B cell (primary cell): ENCODE data around the gene AP3D1. TPM values are rescaled to one million over a fixed set of nuclear protein-coding genes. Genes with fewer than 3 reads are reported as not detected.

Source experiments
- ATAC-seq: fragments of 200-7000 bp; cut with Tn5 transposase; one replicate; pipeline ENCODE4 v1.10.0; 2021; ENCODE audit warnings: low read depth, mild to moderate bottlenecking, moderate number of reproducible peaks, moderate library complexity
- CTCF ChIA-PET: fragments of 350-600 bp; sonication (Branson Sonifier 250); formaldehyde crosslinking; loops from one replicate; lab custom pipeline; 2021; ENCODE audit warnings: antibody characterized with exemption, inconsistent platforms; lab: Charles Lee
- POLR2A ChIA-PET: fragments of 350-600 bp; sonication (Branson Sonifier 250); formaldehyde crosslinking; loops from one replicate; lab custom pipeline; 2021; ENCODE audit warnings: antibody characterized with exemption; lab: Charles Lee
- DNase-seq: peaks from one replicate; pipeline ENCODE4 v3.0.0; 2013
- H2AFZ ChIP-seq: 2 replicates; pipeline ENCODE4 v1.6.1; 2012; ENCODE audit warnings: mild to moderate bottlenecking, low read depth, low read length; ENCODE audit not compliant: insufficient read depth, poor library complexity, severe bottlenecking
- H3K27ac ChIP-seq, 2 donors: 1 replicate in 1 of 2; 2 replicates in 1 of 2; pipeline ENCODE4 v1.5.1; 2012 to 2013; ENCODE audit warnings: low read length in 2 of 2, mild to moderate bottlenecking in 2 of 2, moderate library complexity in 1 of 2
- H3K27me3 ChIP-seq, 4 experiments: fragments of 200-600 bp in 1 of 4; sonication (generic) in 1 of 4; replicated peaks in 1 of 4; 1 replicate in 2 of 4; 2 replicates in 2 of 4; pipeline versions ENCODE4 v1.6.1 to v1.7.0; 2013 to 2016; ENCODE audit warnings: low read length in 3 of 4, mild to moderate bottlenecking in 2 of 4, mixed read lengths in 1 of 4, moderate library complexity in 1 of 4; ENCODE audit not compliant: insufficient read depth in 4 of 4, control insufficient read depth in 3 of 4; ENCODE audit errors: control extremely low read depth in 1 of 4
- H3K36me3 ChIP-seq, 2 experiments: replicated peaks in 1 of 2; 1 replicate in 1 of 2; 2 replicates in 1 of 2; pipeline versions ENCODE4 v1.6.1 to v1.7.1; 2013; ENCODE audit warnings: low read length in 1 of 2; ENCODE audit not compliant: insufficient read depth in 2 of 2, control insufficient read depth in 1 of 2; ENCODE audit errors: control extremely low read depth in 1 of 2, extremely low read depth in 1 of 2
- H3K4me1 ChIP-seq, 2 donors: fragments of 200-600 bp in 1 of 2; sonication (generic) in 1 of 2; 1 replicate in 1 of 2; 2 replicates in 1 of 2; pipeline versions ENCODE4 v1.5.1 to v1.6.1; 2013 to 2017; ENCODE audit warnings: low read length in 2 of 2; ENCODE audit not compliant: control insufficient read depth in 2 of 2, insufficient read depth in 2 of 2
- H3K4me2 ChIP-seq: replicated peaks from 2 replicates; pipeline ENCODE3; 2012; ENCODE audit warnings: mild to moderate bottlenecking, low read depth, low read length; ENCODE audit not compliant: poor library complexity, severe bottlenecking
- H3K4me3 ChIP-seq, 5 experiments: fragments of 200-600 bp in 1 of 5; sonication (generic) in 1 of 5; 1 replicate in 3 of 5; 2 replicates in 2 of 5; pipeline versions ENCODE4 v1.5.1 to v1.7.0; 2011 to 2016; ENCODE audit warnings: low read length in 4 of 5, mild to moderate bottlenecking in 4 of 5, low read depth in 2 of 5, control low read depth in 1 of 5, moderate library complexity in 1 of 5; ENCODE audit not compliant: insufficient read depth in 1 of 5; ENCODE audit errors: control extremely low read depth in 1 of 5, extremely low read depth in 1 of 5
- H3K79me2 ChIP-seq: fragments of 200-600 bp; sonication (generic); one replicate; pipeline ENCODE4 v1.6.0; 2016; ENCODE audit warnings: low read length; ENCODE audit not compliant: control insufficient read depth, insufficient read depth
- H3K9ac ChIP-seq: fragments of 200-600 bp; sonication (generic); 2 replicates; pipeline ENCODE4 v1.6.1; 2017; ENCODE audit warnings: mild to moderate bottlenecking, low read length, moderate library complexity
- H3K9me3 ChIP-seq, 3 donors: one replicate each; pipeline versions ENCODE4 v1.6.1 to v1.7.1; 2013; ENCODE audit warnings: low read length in 2 of 3; ENCODE audit not compliant: control insufficient read depth in 2 of 3, insufficient read depth in 1 of 3; ENCODE audit errors: control extremely low read depth in 1 of 3
- H4K20me1 ChIP-seq: 2 replicates; pipeline ENCODE4 v1.6.0; 2012; ENCODE audit warnings: mild to moderate bottlenecking, low read length; ENCODE audit not compliant: insufficient read depth, control insufficient read depth, poor library complexity, severe bottlenecking
- H3K27ac Mint-ChIP-seq: one replicate; pipeline ENCODE4 v1.8.0; 2021; ENCODE audit warnings: mixed read lengths
- H3K27me3 Mint-ChIP-seq: one replicate; pipeline ENCODE4 v1.8.0; 2021; ENCODE audit warnings: mixed read lengths
- H3K4me1 Mint-ChIP-seq: one replicate; pipeline ENCODE4 v1.8.0; 2021; ENCODE audit warnings: mixed read lengths
- H3K4me3 Mint-ChIP-seq: one replicate; pipeline ENCODE4 v1.8.0; 2021; ENCODE audit warnings: mixed read lengths
- H3K9me3 Mint-ChIP-seq: one replicate; pipeline ENCODE4 v1.8.0; 2022; ENCODE audit warnings: mixed read lengths; ENCODE audit not compliant: insufficient read depth
- EZH2 ChIP-seq: IDR thresholded peaks from 2 replicates; pipeline ENCODE4 v1.6.1; 2012; ENCODE audit warnings: borderline replicate concordance, low read depth, mild to moderate bottlenecking, moderate library complexity, low read length; ENCODE audit not compliant: insufficient read depth, poor library complexity, severe bottlenecking
- WGBS: methylation state at CpG from one replicate; pipeline ENCODE4 v1.1.5; 2013; ENCODE audit warnings: missing lambda C conversion rate; ENCODE audit not compliant: insufficient coverage; 5-methylcytosine and 5-hydroxymethylcytosine counted together
- intact Hi-C: fragments of 100-400 bp; cut with micrococcal nuclease; formaldehyde crosslinking; loops from one replicate; pipeline ENCODE4 v1.10.0; 2022
- polyA plus RNA-seq: library from polyadenylated mRNA; depleted of rRNA; stranded (reverse); fragments of >200 nt; gene quantifications from 2 replicates; pipeline ENCODE4 v1.2.3, GENCODE V29; 2012
- total RNA-seq, 2 donors: library from RNA; stranded (reverse); fragments of 120-200 nt in 1 of 2; gene quantifications; 1 replicate in 1 of 2; 2 replicates in 1 of 2; pipeline versions ENCODE4 v1.2.3 to v1.2.4, GENCODE V29; 2013 to 2022
- TF ChIP-seq, protein P1 (sequence below): fragments of 200-600 bp; IDR thresholded peaks from one replicate; pipeline ENCODE4 v1.8.0; 2022; ENCODE audit warnings: antibody characterized with exemption, mild to moderate bottlenecking

Gene AP3D1
- total and polyA plus RNA-seq, 2 donors (not counting 1 experiment from before 2014, with no cell fraction given), result 96.4 to 114 TPM

DNA sequence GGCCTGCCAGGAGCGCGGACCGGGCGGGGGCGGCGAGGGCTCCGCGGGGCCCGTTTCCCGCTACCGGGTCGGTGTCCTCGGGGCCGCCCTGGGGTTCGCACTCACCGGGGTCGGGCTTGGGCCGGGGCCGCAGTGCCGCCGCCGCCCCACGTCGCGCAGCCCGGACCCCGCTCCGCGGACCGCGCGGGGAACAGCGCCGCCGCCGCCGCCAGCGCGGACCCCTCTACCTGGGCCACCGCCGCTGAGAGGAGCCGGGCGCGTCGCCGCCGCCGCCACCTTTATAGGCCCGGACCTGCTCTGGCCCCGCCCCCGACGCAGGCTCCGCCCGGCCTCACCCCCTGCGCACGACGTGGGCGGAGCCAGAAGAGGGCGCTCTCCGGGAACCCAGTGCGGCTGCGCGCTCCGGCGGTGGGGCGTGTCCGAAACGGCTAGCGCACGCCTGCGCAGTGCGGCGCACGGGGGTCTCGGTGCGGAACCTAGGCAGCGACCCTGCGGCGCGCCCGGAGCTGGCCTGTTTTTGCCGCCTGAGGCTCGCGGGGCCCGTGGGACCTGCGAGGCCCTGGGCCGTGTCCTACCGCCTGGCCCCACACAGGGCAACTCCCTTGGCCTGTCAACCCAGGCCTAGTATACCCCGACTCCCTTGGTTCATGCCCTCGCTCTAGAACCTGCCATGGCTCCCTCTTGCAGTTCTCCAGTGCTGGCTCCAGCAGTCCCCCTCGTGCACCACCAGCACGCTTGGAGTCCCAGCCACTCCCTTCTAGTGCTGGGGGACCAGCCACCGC, 100.2 kb downstream of the AP3D1 start, which contains the start of gene MKNK2:
TSS of gene MKNK2 (minus strand) at position 254 of the 782 bp plus-strand sequence. CDS start 393 bp downstream, outside the sequence.
- H3K4me1 Mint-ChIP-seq, result peaks cover 67% of the 10 kb centered on the region
- no peaks in the 10 kb centered on the region for H3K27me3 Mint-ChIP-seq
- Histone ChIP-seq H3K27ac (peak within 1 kb of the TSS; percentile 99), H3K9ac (peak within 1 kb of the TSS; percentile 78), H3K9me3 (peaks cover 0 to 3% (median 0%) of the 10 kb centered on the region in 3 donors), H3K79me2 (peaks cover 50% of the 10 kb centered on the region), H3K4me3 (peak within 1 kb of the TSS; percentile 62 to 98 (median 94)), H3K4me1 (peaks cover 79 to 85% of the 10 kb centered on the region in 2 donors), H3K4me2 (peak within 1 kb of the TSS; percentile 92), H2AFZ (peak within 1 kb of the TSS; percentile 29), H3K36me3 (peaks cover 0 to 34% of the 10 kb centered on the region in 2 experiments), H4K20me1 (peaks cover 46% of the 10 kb centered on the region), H3K27me3 (no peaks in the 10 kb centered on the region)
- TF ChIP-seq, protein P1, sequence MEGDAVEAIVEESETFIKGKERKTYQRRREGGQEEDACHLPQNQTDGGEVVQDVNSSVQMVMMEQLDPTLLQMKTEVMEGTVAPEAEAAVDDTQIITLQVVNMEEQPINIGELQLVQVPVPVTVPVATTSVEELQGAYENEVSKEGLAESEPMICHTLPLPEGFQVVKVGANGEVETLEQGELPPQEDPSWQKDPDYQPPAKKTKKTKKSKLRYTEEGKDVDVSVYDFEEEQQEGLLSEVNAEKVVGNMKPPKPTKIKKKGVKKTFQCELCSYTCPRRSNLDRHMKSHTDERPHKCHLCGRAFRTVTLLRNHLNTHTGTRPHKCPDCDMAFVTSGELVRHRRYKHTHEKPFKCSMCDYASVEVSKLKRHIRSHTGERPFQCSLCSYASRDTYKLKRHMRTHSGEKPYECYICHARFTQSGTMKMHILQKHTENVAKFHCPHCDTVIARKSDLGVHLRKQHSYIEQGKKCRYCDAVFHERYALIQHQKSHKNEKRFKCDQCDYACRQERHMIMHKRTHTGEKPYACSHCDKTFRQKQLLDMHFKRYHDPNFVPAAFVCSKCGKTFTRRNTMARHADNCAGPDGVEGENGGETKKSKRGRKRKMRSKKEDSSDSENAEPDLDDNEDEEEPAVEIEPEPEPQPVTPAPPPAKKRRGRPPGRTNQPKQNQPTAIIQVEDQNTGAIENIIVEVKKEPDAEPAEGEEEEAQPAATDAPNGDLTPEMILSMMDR, result peak; percentile 45
- no peak for TF ChIP-seq EZH2
- ChIA-PET CTCF (interaction anchor here (0.8 to 2.9 kb wide), 14 partner anchors 9 to 207 kb away, joined by 3 to 51 read pairs (median 4); partner anchors contain the start of gene MOB3A), POLR2A (interaction anchor here (0.5 to 8.2 kb wide), 17 partner anchors 10 to 784 kb away, joined by 3 to 123 read pairs (median 5); partner anchors contain the start of genes IZUMO4 and MOB3A)
- H3K9me3 Mint-ChIP-seq, result no peaks in the 10 kb centered on the region
- DNase-seq (peak; percentile 97), ATAC-seq (peak; percentile 65)
- peak within 1 kb of the TSS; percentile 99 for H3K4me3 Mint-ChIP-seq
- intact Hi-C loops, result loop anchor here (1.0 to 2.0 kb wide), 7 partner anchors 9 to 100 kb away; partner anchors contain the start of genes AP3D1, IZUMO4 and MOB3A
- 2% methylated on average over 93 of the region's 93 CpGs for WGBS
- H3K27ac Mint-ChIP-seq, result peak within 1 kb of the TSS; percentile 98

Other genes starting within 250 kb of the AP3D1 start
- gene ADAT3, start 246.2 kb downstream of the AP3D1 start, total RNA-seq, result 13.4 and 13.9 TPM in 2 replicates
- gene ADAT3, start 246.2 kb downstream of the AP3D1 start, polyA plus RNA-seq, result 5.3 and 6.1 TPM in 2 replicates
- 60.0 and 62.9 TPM in 2 replicates for gene SCAMP4, start 246.2 kb downstream of the AP3D1 start, total RNA-seq
- 47.9 and 51.0 TPM in 2 replicates for gene SCAMP4, start 246.2 kb downstream of the AP3D1 start, polyA plus RNA-seq
- gene CSNK1G2, start 210.4 kb downstream of the AP3D1 start, total RNA-seq, result 153 and 154 TPM in 2 replicates
- gene CSNK1G2, start 210.4 kb downstream of the AP3D1 start, polyA plus RNA-seq, result 288 and 304 TPM in 2 replicates
- gene BTBD2, start 135.9 kb downstream of the AP3D1 start, total RNA-seq, result 75.2 and 86.2 TPM in 2 replicates
- 85.6 and 86.4 TPM in 2 replicates for gene BTBD2, start 135.9 kb downstream of the AP3D1 start, polyA plus RNA-seq
- gene MKNK2, start 100.3 kb downstream of the AP3D1 start, total RNA-seq, result 777 and 813 TPM in 2 replicates
- 440 and 1,053 TPM in 2 replicates for gene MKNK2, start 100.3 kb downstream of the AP3D1 start, polyA plus RNA-seq
- 228 and 235 TPM in 2 replicates for gene MOB3A, start 55.2 kb downstream of the AP3D1 start, total RNA-seq
- gene MOB3A, start 55.2 kb downstream of the AP3D1 start, polyA plus RNA-seq, result 186 and 190 TPM in 2 replicates
- 80.8 and 93.9 TPM in 2 replicates for gene IZUMO4, start 54.7 kb downstream of the AP3D1 start, total RNA-seq
- gene IZUMO4, start 54.7 kb downstream of the AP3D1 start, polyA plus RNA-seq, result 34.8 and 45.9 TPM in 2 replicates
- gene DOT1L, start 12.4 kb upstream of the AP3D1 start, total RNA-seq, result 50.5 and 50.6 TPM in 2 replicates
- gene DOT1L, start 12.4 kb upstream of the AP3D1 start, polyA plus RNA-seq, result 23.5 and 25.5 TPM in 2 replicates
- gene PLEKHJ1, start 84.8 kb upstream of the AP3D1 start, total RNA-seq, result 82.4 and 86.7 TPM in 2 replicates
- 89.2 and 117 TPM in 2 replicates for gene PLEKHJ1, start 84.8 kb upstream of the AP3D1 start, polyA plus RNA-seq
- 129 and 140 TPM in 2 replicates for gene SF3A2, start 85.3 kb upstream of the AP3D1 start, total RNA-seq
- 98.2 and 113 TPM in 2 replicates for gene SF3A2, start 85.3 kb upstream of the AP3D1 start, polyA plus RNA-seq
- 4.5 and 7.3 TPM in 2 replicates for gene AMH, start 97.8 kb upstream of the AP3D1 start, total RNA-seq
- gene AMH, start 97.8 kb upstream of the AP3D1 start, polyA plus RNA-seq, result 1.5 and 1.9 TPM in 2 replicates
- gene JSRP1, start 104.9 kb upstream of the AP3D1 start, total RNA-seq, result 2.8 and 3.0 TPM in 2 replicates
- gene JSRP1, start 104.9 kb upstream of the AP3D1 start, polyA plus RNA-seq, result 1.6 and 2.1 TPM in 2 replicates
- 0.71 and 0.90 TPM in 2 replicates for gene PEAK3, start 130.6 kb upstream of the AP3D1 start, total RNA-seq
- 0.07 and 0.18 TPM in 2 replicates for gene PEAK3, start 130.6 kb upstream of the AP3D1 start, polyA plus RNA-seq
- gene LINGO3, start 156.6 kb upstream of the AP3D1 start, total RNA-seq, result 3.9 and 4.8 TPM in 2 replicates
- 0.56 and 1.1 TPM in 2 replicates for gene LINGO3, start 156.6 kb upstream of the AP3D1 start, polyA plus RNA-seq
- gene LSM7, start 177.0 kb upstream of the AP3D1 start, total RNA-seq, result 180 and 201 TPM in 2 replicates
- gene LSM7, start 177.0 kb upstream of the AP3D1 start, polyA plus RNA-seq, result 585 and 820 TPM in 2 replicates
- gene SPPL2B, start 177.1 kb upstream of the AP3D1 start, total RNA-seq, result 479 and 511 TPM in 2 replicates
- gene SPPL2B, start 177.1 kb upstream of the AP3D1 start, polyA plus RNA-seq, result 415 and 423 TPM in 2 replicates
- gene TMPRSS9, start 208.7 kb upstream of the AP3D1 start, total RNA-seq, result 0.15 TPM in 1 of 2 replicates, not detected in the other
- gene TMPRSS9, start 208.7 kb upstream of the AP3D1 start, polyA plus RNA-seq, result not detected in 2 replicates